ENCODE measurements around the gene MRAS. TPM values are rescaled to one million over a fixed set of nuclear protein-coding genes. Genes with fewer than 3 reads are reported as not detected.

MRAS gene
- total and polyA plus RNA-seq, 2 of the 13 experiments (the other 11 are each of a cell fraction or from before 2014, with no cell fraction given): 8.8 to 36.2 TPM

DNA sequence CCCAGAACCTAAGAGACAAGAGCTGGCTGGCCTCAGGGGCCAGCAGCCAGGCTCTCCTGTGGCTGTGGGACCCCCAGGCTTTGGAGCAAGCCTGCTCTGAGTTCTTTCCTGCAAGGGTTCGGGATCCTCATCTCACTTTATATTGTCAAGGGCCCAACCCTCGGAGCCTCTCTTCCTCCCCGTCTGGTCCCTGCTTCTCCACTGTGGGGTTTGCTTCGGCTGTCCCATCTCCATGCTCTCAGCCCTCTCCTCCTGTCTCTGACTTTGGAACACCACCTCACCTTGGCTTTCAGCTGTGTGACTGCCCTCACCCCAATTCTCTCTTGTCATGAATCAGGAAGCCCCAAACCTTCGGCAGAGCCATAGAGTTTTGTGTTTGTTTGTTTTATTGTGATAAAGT, 30.0 kb downstream of the MRAS start (continued):
- TF ChIP-seq KIAA2018 (CRISPR knock-in tag; IDR thresholded peaks at IDR 0.05; ENCODE audit: borderline replicate concordance) (no peak), PHF8 (CRISPR knock-in tag; IDR thresholded peaks at IDR 0.05) (no peak), MTF1 (CRISPR knock-in tag; IDR thresholded peaks at IDR 0.05) (no peak), GTF3A (CRISPR knock-in tag; conservative IDR thresholded peaks at IDR 0.05) (no peak), TRAFD1 (CRISPR knock-in tag; IDR thresholded peaks at IDR 0.05; ENCODE audit: borderline replicate concordance) (no peak)
- TF ChIP-seq, protein P1, sequence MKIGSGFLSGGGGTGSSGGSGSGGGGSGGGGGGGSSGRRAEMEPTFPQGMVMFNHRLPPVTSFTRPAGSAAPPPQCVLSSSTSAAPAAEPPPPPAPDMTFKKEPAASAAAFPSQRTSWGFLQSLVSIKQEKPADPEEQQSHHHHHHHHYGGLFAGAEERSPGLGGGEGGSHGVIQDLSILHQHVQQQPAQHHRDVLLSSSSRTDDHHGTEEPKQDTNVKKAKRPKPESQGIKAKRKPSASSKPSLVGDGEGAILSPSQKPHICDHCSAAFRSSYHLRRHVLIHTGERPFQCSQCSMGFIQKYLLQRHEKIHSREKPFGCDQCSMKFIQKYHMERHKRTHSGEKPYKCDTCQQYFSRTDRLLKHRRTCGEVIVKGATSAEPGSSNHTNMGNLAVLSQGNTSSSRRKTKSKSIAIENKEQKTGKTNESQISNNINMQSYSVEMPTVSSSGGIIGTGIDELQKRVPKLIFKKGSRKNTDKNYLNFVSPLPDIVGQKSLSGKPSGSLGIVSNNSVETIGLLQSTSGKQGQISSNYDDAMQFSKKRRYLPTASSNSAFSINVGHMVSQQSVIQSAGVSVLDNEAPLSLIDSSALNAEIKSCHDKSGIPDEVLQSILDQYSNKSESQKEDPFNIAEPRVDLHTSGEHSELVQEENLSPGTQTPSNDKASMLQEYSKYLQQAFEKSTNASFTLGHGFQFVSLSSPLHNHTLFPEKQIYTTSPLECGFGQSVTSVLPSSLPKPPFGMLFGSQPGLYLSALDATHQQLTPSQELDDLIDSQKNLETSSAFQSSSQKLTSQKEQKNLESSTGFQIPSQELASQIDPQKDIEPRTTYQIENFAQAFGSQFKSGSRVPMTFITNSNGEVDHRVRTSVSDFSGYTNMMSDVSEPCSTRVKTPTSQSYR (CRISPR knock-in tag; IDR thresholded peaks at IDR 0.05; ENCODE audit: borderline replicate concordance): no peak
